T-helper 2 cell treated with Interferon-gamma antibody and Interleukin-4, amounts not matched to agents 5 μg/mL and 100 μg/mL, for 36 hours (primary cell): ENCODE measurements around the gene SIX3.

Source experiments
- DNase-seq: peaks from one replicate; pipeline ENCODE4 v3.0.0; 2021; ENCODE audit warnings: low spot score
- H3K27ac Mint-ChIP-seq: one replicate; pipeline ENCODE4 v1.8.0; 2021; ENCODE audit warnings: mild to moderate bottlenecking, mixed read lengths
- H3K27me3 Mint-ChIP-seq: one replicate; pipeline ENCODE4 v1.8.0; 2021; ENCODE audit warnings: low read depth, mixed read lengths
- H3K36me3 Mint-ChIP-seq: one replicate; pipeline ENCODE4 v1.8.0; 2021; ENCODE audit warnings: low read depth, mixed read lengths
- H3K4me1 Mint-ChIP-seq: one replicate; pipeline ENCODE4 v1.8.0; 2021; ENCODE audit warnings: low read depth, mixed read lengths
- H3K4me3 Mint-ChIP-seq: one replicate; pipeline ENCODE4 v1.8.0; 2022; ENCODE audit warnings: mild to moderate bottlenecking, moderate library complexity, mixed read lengths
- H3K9me3 Mint-ChIP-seq: one replicate; pipeline ENCODE4 v1.8.0; 2021; ENCODE audit warnings: mixed read lengths

The SIX3 gene

GRCh38 chr2:44943693-44944101 is 2.2 kb downstream of the SIX3 start:
- Mint-ChIP-seq H3K4me1 (peaks cover 14% of the 10 kb centered on the region), H3K36me3 (peaks cover 4% of the 10 kb centered on the region), H3K4me3 (peak overlapping the region; percentile 42), H3K27me3 (peaks cover 84% of the 10 kb centered on the region), H3K9me3 (no peaks in the 10 kb centered on the region), H3K27ac (peak overlapping the region; percentile 31)
- no peak for DNase-seq

DNA sequence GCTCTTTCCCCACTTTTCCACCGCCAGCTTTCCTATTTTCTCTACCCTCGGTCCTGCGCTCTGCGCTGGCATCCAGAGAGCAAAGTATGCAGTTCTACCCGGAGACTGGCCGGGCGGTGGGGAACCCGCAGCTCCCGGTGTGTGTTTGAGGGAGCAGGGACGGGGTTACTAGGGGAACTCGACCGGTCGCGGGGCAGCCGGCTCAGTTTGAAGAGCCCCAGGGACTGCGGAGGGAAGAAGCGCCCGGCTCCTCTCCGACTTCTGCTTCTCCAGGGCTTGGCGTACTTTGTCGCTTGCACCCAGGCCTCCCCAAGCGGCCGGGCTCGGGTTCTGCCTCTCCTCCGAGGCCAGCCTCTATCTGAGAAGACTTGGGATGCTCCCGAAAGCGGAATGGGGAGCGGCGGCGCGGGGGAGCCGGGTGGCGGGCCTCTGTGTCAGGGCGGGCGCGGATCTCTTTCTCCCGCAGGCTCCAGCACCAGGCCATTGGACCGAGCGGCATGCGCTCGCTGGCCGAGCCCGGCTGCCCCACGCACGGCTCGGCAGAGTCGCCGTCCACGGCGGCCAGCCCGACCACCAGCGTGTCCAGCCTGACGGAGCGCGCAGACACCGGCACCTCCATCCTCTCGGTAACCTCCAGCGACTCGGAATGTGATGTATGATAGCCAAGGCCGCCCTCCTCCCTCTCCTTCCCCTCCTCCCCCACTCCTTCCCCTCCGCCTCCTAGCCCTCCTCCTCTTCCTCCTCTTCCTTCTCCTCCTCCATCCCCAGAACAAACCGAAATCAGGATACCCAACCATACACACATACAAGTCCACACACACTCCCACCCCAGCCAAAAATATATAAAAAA is 2.8 kb downstream of the SIX3 start:
- H3K4me3 Mint-ChIP-seq, result peak overlapping the region; percentile 21
- no peak overlapping the region for H3K27ac Mint-ChIP-seq
- DNase-seq, result no peak
- no peaks in the 10 kb centered on the region for H3K9me3 Mint-ChIP-seq
- H3K4me1 Mint-ChIP-seq, result peaks cover 14% of the 10 kb centered on the region
- peaks cover 4% of the 10 kb centered on the region for H3K36me3 Mint-ChIP-seq
- H3K27me3 Mint-ChIP-seq, result peaks cover 90% of the 10 kb centered on the region

DNA sequence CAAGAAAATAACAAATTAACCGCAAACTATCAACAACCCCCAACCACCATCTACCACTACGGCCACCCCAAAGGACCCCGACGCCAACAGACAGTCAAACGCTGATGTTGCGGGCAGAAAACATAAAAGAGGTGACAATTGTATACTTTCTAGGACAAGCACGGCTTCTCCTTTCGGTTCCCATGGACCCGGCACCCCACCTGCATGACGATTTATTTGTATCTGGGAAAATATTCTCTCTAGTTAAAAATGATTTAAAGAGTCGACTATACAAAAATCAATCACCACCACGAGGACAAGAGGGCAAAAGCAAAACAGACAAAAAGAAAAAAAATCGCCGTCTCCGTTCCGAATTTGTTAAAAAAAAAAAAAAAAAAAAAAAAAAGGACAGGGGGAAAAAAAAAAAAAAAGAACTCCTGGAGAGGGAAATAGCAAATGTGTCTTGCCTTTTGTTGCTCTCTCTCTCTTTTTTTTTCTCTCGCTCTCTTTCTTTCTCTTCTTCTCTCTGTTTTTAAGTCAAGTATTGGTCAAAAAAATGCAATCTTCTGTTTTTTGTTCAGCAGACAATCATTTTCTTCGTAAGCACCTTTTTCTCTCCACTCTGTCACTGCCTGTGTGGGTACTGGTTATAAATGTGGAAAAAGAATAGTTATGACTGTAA is 3.6 kb downstream of the SIX3 start:
- Mint-ChIP-seq H3K4me1 (peaks cover 14% of the 10 kb centered on the region), H3K9me3 (no peaks in the 10 kb centered on the region), H3K4me3 (peak overlapping the region; percentile 21), H3K36me3 (peaks cover 4% of the 10 kb centered on the region), H3K27ac (no peak overlapping the region), H3K27me3 (peaks cover 86% of the 10 kb centered on the region)
- DNase-seq, result no peak

DNA sequence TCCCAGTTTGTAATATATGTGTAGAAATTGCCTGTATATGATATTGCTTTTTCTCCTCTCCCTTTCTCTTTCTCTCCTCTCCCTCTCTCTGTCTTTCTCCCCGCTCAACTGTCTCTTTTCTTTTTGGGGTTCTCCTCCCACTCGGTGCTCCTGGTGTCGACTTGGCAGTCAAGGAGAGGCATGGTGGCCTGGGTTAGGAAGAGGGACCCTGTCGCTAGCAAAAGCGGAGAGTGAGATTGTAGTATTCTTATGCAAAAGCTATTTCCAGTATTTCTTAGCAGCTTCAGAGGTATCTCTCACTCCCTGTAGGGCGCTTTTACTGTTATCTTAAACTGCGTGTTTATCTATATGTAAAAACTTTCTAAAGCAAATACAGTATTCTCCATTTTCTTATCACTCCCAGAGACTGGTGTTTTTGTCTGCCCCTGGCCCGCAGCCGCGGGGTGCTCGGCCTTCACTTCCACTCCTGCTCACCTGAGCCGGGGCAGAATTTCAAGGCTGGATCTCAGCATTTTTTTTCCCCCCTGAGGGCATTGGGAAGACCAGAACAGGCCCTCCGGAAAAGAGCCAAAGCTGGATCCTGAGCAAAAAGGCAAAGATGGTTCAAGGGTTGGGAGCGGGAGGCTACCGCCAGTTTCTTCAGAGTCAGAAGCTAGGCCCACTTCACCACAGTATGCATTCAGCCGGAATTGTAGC is 4.3 kb downstream of the SIX3 start:
- Mint-ChIP-seq H3K9me3 (no peaks in the 10 kb centered on the region), H3K27me3 (peaks cover 86% of the 10 kb centered on the region), H3K4me3 (no peak overlapping the region), H3K27ac (no peak overlapping the region), H3K36me3 (peaks cover 4% of the 10 kb centered on the region), H3K4me1 (peaks cover 14% of the 10 kb centered on the region)
- DNase-seq, result no peak

GRCh38 chr2:44946372-44947027 is 5.0 kb downstream of the SIX3 start:
- Mint-ChIP-seq H3K4me3 (no peak overlapping the region), H3K36me3 (peaks cover 4% of the 10 kb centered on the region), H3K4me1 (peaks cover 10% of the 10 kb centered on the region), H3K9me3 (no peaks in the 10 kb centered on the region), H3K27me3 (peaks cover 86% of the 10 kb centered on the region), H3K27ac (no peak overlapping the region)
- no peak for DNase-seq

GRCh38 chr2:44947028-44947375 is 5.5 kb downstream of the SIX3 start:
- peaks cover 4% of the 10 kb centered on the region for H3K36me3 Mint-ChIP-seq
- no peak overlapping the region for H3K27ac Mint-ChIP-seq
- H3K27me3 Mint-ChIP-seq, result peaks cover 84% of the 10 kb centered on the region
- H3K4me1 Mint-ChIP-seq, result peaks cover 8% of the 10 kb centered on the region
- no peak overlapping the region for H3K4me3 Mint-ChIP-seq
- no peak for DNase-seq
- no peaks in the 10 kb centered on the region for H3K9me3 Mint-ChIP-seq

GRCh38 chr2:44948565-44949328 is 7.2 kb downstream of the SIX3 start:
- DNase-seq, result no peak
- H3K9me3 Mint-ChIP-seq, result no peaks in the 10 kb centered on the region
- no peak overlapping the region for H3K4me3 Mint-ChIP-seq
- peaks cover 84% of the 10 kb centered on the region for H3K27me3 Mint-ChIP-seq
- no peak overlapping the region for H3K27ac Mint-ChIP-seq
- peaks cover 8% of the 10 kb centered on the region for H3K4me1 Mint-ChIP-seq
- H3K36me3 Mint-ChIP-seq, result peaks cover 1% of the 10 kb centered on the region

GRCh38 chr2:44949329-44950151 is 8.0 kb downstream of the SIX3 start:
- peaks cover 8% of the 10 kb centered on the region for H3K4me1 Mint-ChIP-seq
- DNase-seq, result no peak
- H3K36me3 Mint-ChIP-seq, result peaks cover 1% of the 10 kb centered on the region
- H3K9me3 Mint-ChIP-seq, result no peaks in the 10 kb centered on the region
- H3K27me3 Mint-ChIP-seq, result peaks cover 87% of the 10 kb centered on the region
- no peak overlapping the region for H3K4me3 Mint-ChIP-seq
- H3K27ac Mint-ChIP-seq, result no peak overlapping the region

GRCh38 chr2:44950646-44951045 is 9.1 kb downstream of the SIX3 start:
- Mint-ChIP-seq H3K4me1 (peaks cover 9% of the 10 kb centered on the region), H3K27me3 (peaks cover 86% of the 10 kb centered on the region), H3K4me3 (no peak overlapping the region), H3K9me3 (no peaks in the 10 kb centered on the region), H3K27ac (no peak overlapping the region), H3K36me3 (no peaks in the 10 kb centered on the region)
- no peak for DNase-seq

DNA sequence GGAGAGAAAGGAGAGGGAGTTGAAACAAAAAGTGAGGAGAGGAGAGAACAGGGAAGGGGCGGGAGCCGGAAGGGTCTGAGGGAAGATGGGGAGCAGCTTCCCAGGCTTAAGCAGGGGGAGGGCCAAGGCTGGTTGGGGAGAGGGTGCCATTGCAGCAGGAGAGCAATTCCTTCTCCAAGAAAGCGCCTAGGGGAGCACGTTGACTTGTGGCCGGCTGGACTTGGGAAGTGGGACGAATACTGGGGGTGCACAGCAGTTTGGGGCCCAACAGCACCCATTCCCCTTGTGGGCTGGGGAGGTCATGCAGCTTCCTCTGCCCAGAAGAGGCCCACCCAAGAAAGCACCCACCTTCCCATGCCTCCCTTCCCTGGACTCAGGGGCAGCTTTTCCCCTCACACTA is 9.6 kb downstream of the SIX3 start:
- H3K4me3 Mint-ChIP-seq, result no peak overlapping the region
- DNase-seq, result no peak
- no peak overlapping the region for H3K27ac Mint-ChIP-seq
- peaks cover 86% of the 10 kb centered on the region for H3K27me3 Mint-ChIP-seq
- H3K9me3 Mint-ChIP-seq, result no peaks in the 10 kb centered on the region
- no peaks in the 10 kb centered on the region for H3K36me3 Mint-ChIP-seq
- H3K4me1 Mint-ChIP-seq, result peaks cover 9% of the 10 kb centered on the region

GRCh38 chr2:44951714-44952113 is 10.2 kb downstream of the SIX3 start:
- Mint-ChIP-seq H3K4me1 (peaks cover 9% of the 10 kb centered on the region), H3K4me3 (peak overlapping the region; percentile 41), H3K27ac (no peak overlapping the region), H3K36me3 (no peaks in the 10 kb centered on the region), H3K27me3 (peaks cover 88% of the 10 kb centered on the region), H3K9me3 (no peaks in the 10 kb centered on the region)
- no peak for DNase-seq

DNA sequence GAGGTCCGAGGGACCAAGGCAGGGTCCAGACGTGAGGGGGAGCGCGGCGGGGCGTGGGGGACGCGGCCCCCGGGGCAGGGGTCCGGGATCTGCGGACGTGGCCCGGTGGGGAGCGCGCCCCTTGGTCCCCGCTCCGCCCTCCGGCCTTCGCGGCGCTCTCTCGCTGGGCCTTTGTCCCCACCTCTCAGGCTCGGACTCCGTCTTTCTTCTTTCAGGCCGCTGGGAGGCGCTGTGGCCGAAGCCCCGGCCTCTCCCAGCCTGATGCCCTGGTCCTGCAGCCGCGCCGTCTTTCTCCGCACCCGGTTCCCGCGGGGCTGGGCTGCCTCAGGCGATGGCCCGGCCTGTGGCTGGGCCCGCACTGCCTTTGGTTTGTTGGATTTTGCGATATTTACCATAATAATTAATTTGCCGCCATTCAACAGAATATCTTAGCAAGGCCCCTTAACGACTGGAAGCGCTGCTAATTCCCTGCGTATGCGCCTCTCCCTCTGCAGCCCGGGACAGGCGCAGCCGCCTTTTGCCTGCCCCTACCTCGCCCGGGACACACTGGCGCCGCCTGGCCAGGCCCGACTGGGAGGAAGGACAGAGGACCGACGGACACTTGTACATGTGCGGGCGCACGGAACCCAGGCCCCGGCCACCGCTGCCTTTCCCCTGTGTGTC is 10.8 kb downstream of the SIX3 start:
- Mint-ChIP-seq H3K4me1 (peaks cover 9% of the 10 kb centered on the region), H3K27ac (no peak overlapping the region), H3K9me3 (no peaks in the 10 kb centered on the region), H3K36me3 (no peaks in the 10 kb centered on the region), H3K27me3 (peaks cover 87% of the 10 kb centered on the region), H3K4me3 (peak overlapping the region; percentile 25)
- DNase-seq, result peak; percentile 46
